HUES48 (cell line): ENCODE measurements around the gene EXOC6.

Experiments used
- H3K27ac ChIP-seq: one replicate; pipeline ENCODE4 v1.7.0; 2013; ENCODE audit warnings: low read depth, low read length, inconsistent platforms
- H3K27me3 ChIP-seq: 2 replicates; pipeline ENCODE4 v1.6.1; 2013; ENCODE audit warnings: mild to moderate bottlenecking, low read length; ENCODE audit not compliant: control insufficient read depth, insufficient read depth
- H3K36me3 ChIP-seq: 2 replicates; pipeline ENCODE4 v1.6.1; 2013; ENCODE audit warnings: low read length; ENCODE audit not compliant: control insufficient read depth, insufficient read depth
- H3K4me1 ChIP-seq: 2 replicates; pipeline ENCODE4 v1.6.1; 2013; ENCODE audit warnings: mild to moderate bottlenecking, low read length; ENCODE audit not compliant: control insufficient read depth, insufficient read depth
- H3K4me3 ChIP-seq: 2 replicates; pipeline ENCODE4 v1.5.1; 2013; ENCODE audit warnings: mild to moderate bottlenecking, low read depth, low read length
- H3K9ac ChIP-seq: 2 replicates; pipeline ENCODE4 v1.6.1; 2013; ENCODE audit warnings: mild to moderate bottlenecking, low read depth, low read length, moderate library complexity
- H3K9me3 ChIP-seq: 2 replicates; pipeline ENCODE4 v1.6.1; 2013; ENCODE audit warnings: low read length; ENCODE audit not compliant: control insufficient read depth, insufficient read depth

EXOC6 gene

GRCh38 chr10:93081318-93081717, 233.0 kb downstream of the EXOC6 start:
- H3K9me3 ChIP-seq = no peaks in the 10 kb centered on the region
- peaks cover 26% of the 10 kb centered on the region for H3K27me3 ChIP-seq
- no peak overlapping the region for H3K9ac ChIP-seq
- peaks cover 11% of the 10 kb centered on the region for H3K4me1 ChIP-seq
- H3K27ac ChIP-seq = no peak overlapping the region
- H3K36me3 ChIP-seq = peaks cover 14% of the 10 kb centered on the region
- H3K4me3 ChIP-seq = no peak overlapping the region

- H3K4me1 ChIP-seq = peaks cover 5% of the 10 kb centered on the region
- H3K36me3 ChIP-seq = peaks cover 9% of the 10 kb centered on the region
- H3K9me3 ChIP-seq = no peaks in the 10 kb centered on the region
- H3K4me3 ChIP-seq = no peak overlapping the region
- peaks cover 20% of the 10 kb centered on the region for H3K27me3 ChIP-seq
- no peak overlapping the region for H3K27ac ChIP-seq
- H3K9ac ChIP-seq = no peak overlapping the region
Measured at GRCh38 chr10:93081834-93082233, 233.5 kb downstream of the EXOC6 start.

GRCh38 chr10:93083743-93084539, 235.6 kb downstream of the EXOC6 start:
- Histone ChIP-seq H3K36me3 (no peaks in the 10 kb centered on the region), H3K4me3 (no peak overlapping the region)

GRCh38 chr10:93085272-93085859, 237.0 kb downstream of the EXOC6 start:
- Histone ChIP-seq H3K36me3 (no peaks in the 10 kb centered on the region), H3K27me3 (no peaks in the 10 kb centered on the region), H3K9me3 (no peaks in the 10 kb centered on the region), H3K9ac (no peak overlapping the region), H3K4me3 (no peak overlapping the region), H3K4me1 (peaks cover 14% of the 10 kb centered on the region), H3K27ac (no peak overlapping the region)

More at GRCh38 chr10:93083743-93084539, 235.6 kb downstream of the EXOC6 start:
- H3K9ac ChIP-seq = no peak overlapping the region
- no peaks in the 10 kb centered on the region for H3K9me3 ChIP-seq
- peaks cover 19% of the 10 kb centered on the region for H3K4me1 ChIP-seq
- peaks cover 7% of the 10 kb centered on the region; the same call in 1 of the 2 replicates for H3K27me3 ChIP-seq
- H3K27ac ChIP-seq = no peak overlapping the region

- H3K4me3 ChIP-seq = no peak overlapping the region
- H3K27me3 ChIP-seq = no peaks in the 10 kb centered on the region
- H3K36me3 ChIP-seq = no peaks in the 10 kb centered on the region
Measured at GRCh38 chr10:93086289-93086688, 238.0 kb downstream of the EXOC6 start.

GRCh38 chr10:93087846-93088245, 239.5 kb downstream of the EXOC6 start:
- H3K27ac ChIP-seq = peak overlapping the region; percentile 36
- no peak overlapping the region for H3K4me3 ChIP-seq
- peaks cover 14% of the 10 kb centered on the region for H3K4me1 ChIP-seq
- H3K27me3 ChIP-seq = no peaks in the 10 kb centered on the region
- no peaks in the 10 kb centered on the region for H3K36me3 ChIP-seq
- H3K9me3 ChIP-seq = no peaks in the 10 kb centered on the region
- H3K9ac ChIP-seq = no peak overlapping the region

More at GRCh38 chr10:93086289-93086688, 238.0 kb downstream of the EXOC6 start:
- no peaks in the 10 kb centered on the region for H3K9me3 ChIP-seq
- H3K27ac ChIP-seq = no peak overlapping the region
- H3K4me1 ChIP-seq = peaks cover 14% of the 10 kb centered on the region
- no peak overlapping the region for H3K9ac ChIP-seq

- Histone ChIP-seq H3K27me3 (no peaks in the 10 kb centered on the region), H3K27ac (no peak overlapping the region), H3K9ac (no peak overlapping the region), H3K4me3 (no peak overlapping the region), H3K36me3 (no peaks in the 10 kb centered on the region), H3K4me1 (peaks cover 14% of the 10 kb centered on the region), H3K9me3 (no peaks in the 10 kb centered on the region)
Measured at GRCh38 chr10:93088466-93088865, 240.1 kb downstream of the EXOC6 start.

- Histone ChIP-seq H3K9ac (no peak overlapping the region), H3K27me3 (no peaks in the 10 kb centered on the region), H3K27ac (no peak overlapping the region), H3K9me3 (no peaks in the 10 kb centered on the region), H3K4me1 (peaks cover 14% of the 10 kb centered on the region), H3K4me3 (no peak overlapping the region), H3K36me3 (no peaks in the 10 kb centered on the region)
Measured at GRCh38 chr10:93090619-93091018, 242.3 kb downstream of the EXOC6 start.

GRCh38 chr10:93091960-93092359, 243.6 kb downstream of the EXOC6 start:
- H3K27ac ChIP-seq = no peak overlapping the region
- H3K36me3 ChIP-seq = no peaks in the 10 kb centered on the region
- no peak overlapping the region for H3K4me3 ChIP-seq

GRCh38 chr10:93095225-93095624, 246.9 kb downstream of the EXOC6 start:
- no peak overlapping the region for H3K27ac ChIP-seq
- H3K9me3 ChIP-seq = no peaks in the 10 kb centered on the region
- H3K27me3 ChIP-seq = no peaks in the 10 kb centered on the region
- no peaks in the 10 kb centered on the region for H3K36me3 ChIP-seq
- no peaks in the 10 kb centered on the region; the same call in 1 of the 2 replicates for H3K4me1 ChIP-seq
- H3K4me3 ChIP-seq = no peak overlapping the region
- H3K9ac ChIP-seq = no peak overlapping the region

More at GRCh38 chr10:93091960-93092359, 243.6 kb downstream of the EXOC6 start:
- Histone ChIP-seq H3K27me3 (no peaks in the 10 kb centered on the region), H3K9ac (no peak overlapping the region), H3K4me1 (peaks cover 14% of the 10 kb centered on the region), H3K9me3 (no peaks in the 10 kb centered on the region)

GRCh38 chr10:93096901-93097300, 248.6 kb downstream of the EXOC6 start:
- Histone ChIP-seq H3K4me1 (no peaks in the 10 kb centered on the region; the same call in 1 of the 2 replicates), H3K4me3 (no peak overlapping the region), H3K36me3 (no peaks in the 10 kb centered on the region), H3K9me3 (no peaks in the 10 kb centered on the region), H3K27ac (no peak overlapping the region), H3K27me3 (no peaks in the 10 kb centered on the region), H3K9ac (no peak overlapping the region)
